HepG2 (cell line): ENCODE measurements around the gene ZNF683. TPM values are rescaled to one million over a fixed set of nuclear protein-coding genes. Genes with fewer than 3 reads are reported as not detected.

Experiments
- EED ChIP-seq: sonication (generic); formaldehyde crosslinking; IDR thresholded peaks from 2 replicates; pipeline ENCODE4 v1.5.0; 2020; ENCODE audit warnings: mild to moderate bottlenecking, missing genetic modification reagents
- GATA4 ChIP-seq: sonication (generic); IDR thresholded peaks from 2 replicates; pipeline ENCODE4 v1.6.1; 2016; ENCODE audit warnings: antibody characterized with exemption, low read depth, borderline replicate concordance
- IKZF1 ChIP-seq: fragments of 450-650 bp; IDR thresholded peaks from 2 replicates; pipeline ENCODE4 v1.7.1; 2016
- PCBP2 ChIP-seq: fragments of 200-400 bp; formaldehyde crosslinking; optimal IDR thresholded peaks from 2 replicates; pipeline ENCODE3; 2018; ENCODE audit warnings: low read length, low read depth; ENCODE audit not compliant: poor library complexity, severe bottlenecking
- RXRA ChIP-seq: sonication (generic); formaldehyde crosslinking; IDR thresholded peaks from 2 replicates; pipeline ENCODE4 v1.5.1; 2020; ENCODE audit warnings: missing genetic modification reagents
- SMAD3 ChIP-seq: sonication (generic); formaldehyde crosslinking; IDR thresholded peaks from 2 replicates; pipeline ENCODE4 v1.4.0; 2020; ENCODE audit warnings: missing genetic modification reagents
- TAF1 ChIP-seq: sonication (generic); formaldehyde crosslinking; IDR thresholded peaks from 2 replicates; pipeline ENCODE4 v1.4.0; 2020; ENCODE audit warnings: missing genetic modification reagents
- THAP11 ChIP-seq: IDR thresholded peaks from 2 replicates; pipeline ENCODE4 v1.6.1; 2016; ENCODE audit warnings: missing biosample characterization, missing genetic modification reagents
- THYN1 ChIP-seq: sonication (generic); formaldehyde crosslinking; IDR thresholded peaks from 2 replicates; pipeline ENCODE4 v1.8.1; 2023; ENCODE audit warnings: low read depth, mild to moderate bottlenecking, moderate library complexity, missing genetic modification reagents, borderline replicate concordance
- XBP1 ChIP-seq: sonication (generic); formaldehyde crosslinking; IDR thresholded peaks from 2 replicates; pipeline ENCODE4 v1.5.0; 2020; ENCODE audit warnings: missing genetic modification reagents
- XRCC5 ChIP-seq: fragments of 200-400 bp; formaldehyde crosslinking; optimal IDR thresholded peaks from 2 replicates; pipeline ENCODE3; 2017; ENCODE audit warnings: mild to moderate bottlenecking, low read length
- ZNF224 ChIP-seq: sonication (generic); formaldehyde crosslinking; IDR thresholded peaks from 2 replicates; pipeline ENCODE4 v1.5.0; 2020; ENCODE audit warnings: mild to moderate bottlenecking, missing genetic modification reagents
- ZNF350 ChIP-seq: sonication (generic); formaldehyde crosslinking; IDR thresholded peaks from 2 replicates; pipeline ENCODE4 v1.4.0; 2020; ENCODE audit warnings: mild to moderate bottlenecking, low read depth, missing genetic modification reagents, borderline replicate concordance
- ZNF790 ChIP-seq: sonication (generic); formaldehyde crosslinking; IDR thresholded peaks from 2 replicates; pipeline ENCODE4 v1.8.0; 2022; ENCODE audit warnings: missing genetic modification reagents, mild to moderate bottlenecking, borderline replicate concordance
- ZSCAN30 ChIP-seq: sonication (generic); formaldehyde crosslinking; IDR thresholded peaks from 2 replicates; pipeline ENCODE4 v1.5.0; 2020; ENCODE audit warnings: mild to moderate bottlenecking, missing genetic modification reagents
- polyA plus RNA-seq, 8 experiments: library from polyadenylated mRNA; depleted of rRNA in 3 of 8; stranded (reverse) in 7 of 8; unstranded in 1 of 8; fragments of >200 nt; fragmentation: Illumina TruSeq in 4 of 8; extraction: Trizol in 4 of 8; gene quantifications; 2 replicates each; pipeline versions ENCODE4 v1.2.1 to v1.2.3, GENCODE V29; 2011 to 2016; ENCODE audit warnings: low read depth in 4 of 8, missing spikeins in 1 of 8, mixed read lengths in 1 of 8; ENCODE audit not compliant: insufficient read depth in 1 of 8
- total RNA-seq, 5 experiments: library from RNA; depleted of rRNA; stranded (reverse); fragments of >200 nt; fragmentation: Illumina TruSeq; extraction: Trizol; gene quantifications; 2 replicates each; pipeline ENCODE4 v1.2.3, GENCODE V29; 2016; ENCODE audit warnings: low read depth in 1 of 5
- TF ChIP-seq, protein P1 (sequence below): IDR thresholded peaks from 2 replicates; pipeline ENCODE4 v1.6.1; 2012; ENCODE audit warnings: low read depth, low read length, improper control_type of control experiment
- TF ChIP-seq, protein P2 (sequence below): sonication (generic); formaldehyde crosslinking; IDR thresholded peaks from 2 replicates; pipeline ENCODE4 v1.5.0; 2020; ENCODE audit warnings: missing genetic modification reagents
- TF ChIP-seq, protein P3 (sequence below): sonication (generic); formaldehyde crosslinking; IDR thresholded peaks from 2 replicates; pipeline ENCODE4 v1.5.1; 2020; ENCODE audit warnings: mild to moderate bottlenecking, moderate library complexity, missing genetic modification reagents
- TF ChIP-seq, protein P4 (sequence below): sonication (generic); formaldehyde crosslinking; IDR thresholded peaks from 2 replicates; pipeline ENCODE4 v1.4.0; 2020; ENCODE audit warnings: missing genetic modification reagents
- TF ChIP-seq, protein P5 (sequence below): sonication (generic); formaldehyde crosslinking; IDR thresholded peaks from 2 replicates; pipeline ENCODE4 v1.5.0; 2020; ENCODE audit warnings: mild to moderate bottlenecking, missing genetic modification reagents

Gene ZNF683
- total and polyA plus RNA-seq, 2 of the 13 experiments (the other 11 are each of a cell fraction or from before 2014, with no cell fraction given) = not detected

DNA sequence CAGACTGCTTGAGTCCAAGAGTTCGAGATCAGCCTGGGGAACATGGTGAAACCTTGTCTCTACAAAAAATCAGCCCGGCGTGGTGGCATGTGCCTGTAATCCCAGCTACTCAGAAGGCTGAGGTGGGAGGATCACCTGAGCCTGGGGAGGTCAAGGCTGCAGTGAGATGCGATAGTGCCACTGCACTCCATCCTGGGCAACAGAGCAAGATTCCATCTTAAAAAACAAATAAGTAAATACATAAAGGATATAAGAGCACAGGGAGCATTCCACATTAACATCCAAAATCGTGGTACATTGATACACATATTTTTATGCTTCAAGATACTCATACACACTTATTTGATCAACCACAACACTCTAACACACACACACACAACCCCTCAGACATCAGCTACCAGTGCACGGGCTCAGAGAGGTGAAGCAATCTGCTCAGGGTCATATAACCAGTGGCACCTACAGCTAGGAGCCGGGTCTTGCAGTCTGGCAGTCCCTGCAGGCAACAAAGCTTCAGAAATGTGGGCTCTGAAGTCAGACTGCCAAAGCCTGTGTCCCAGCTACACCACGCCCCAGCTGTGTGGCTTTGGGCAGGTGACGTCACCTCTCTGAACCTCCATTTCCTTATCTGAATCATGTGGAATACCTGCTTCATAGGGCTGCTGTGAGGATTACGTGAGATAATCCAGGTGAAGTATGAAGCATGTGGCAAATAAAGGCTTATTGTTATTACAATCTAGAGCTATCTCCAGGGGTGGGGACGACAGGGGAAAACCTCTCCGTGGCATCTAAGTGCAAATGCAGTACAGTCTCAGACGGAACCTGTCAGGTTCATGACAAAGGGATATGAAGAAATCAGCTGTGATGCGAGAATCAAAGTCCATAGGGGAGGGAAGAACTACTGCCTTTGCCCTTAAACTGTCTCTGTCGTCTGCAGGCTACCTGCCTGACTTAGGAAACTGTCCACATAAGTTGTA, 13.9 kb downstream of the ZNF683 start (continued):
- TF ChIP-seq IKZF1 (no peak), THYN1 (no peak), GATA4 (no peak), ZNF350 (CRISPR knock-in tag) (no peak; the same call in 1 of the 2 replicates), TAF1 (CRISPR knock-in tag) (0 out of 2 replicates have a peak, but pooled peaks have one; percentile 32), ZSCAN30 (no peak), SMAD3 (CRISPR knock-in tag) (no peak), XRCC5 (peak; percentile 48), XBP1 (CRISPR knock-in tag) (no peak), THAP11 (CRISPR knock-in tag) (peak; percentile 25; the same call in 1 of the 2 replicates), ZNF790 (CRISPR knock-in tag) (no peak), RXRA (no peak), PCBP2 (no peak), ZNF224 (no peak), EED (no peak)
- TF ChIP-seq, protein P1, sequence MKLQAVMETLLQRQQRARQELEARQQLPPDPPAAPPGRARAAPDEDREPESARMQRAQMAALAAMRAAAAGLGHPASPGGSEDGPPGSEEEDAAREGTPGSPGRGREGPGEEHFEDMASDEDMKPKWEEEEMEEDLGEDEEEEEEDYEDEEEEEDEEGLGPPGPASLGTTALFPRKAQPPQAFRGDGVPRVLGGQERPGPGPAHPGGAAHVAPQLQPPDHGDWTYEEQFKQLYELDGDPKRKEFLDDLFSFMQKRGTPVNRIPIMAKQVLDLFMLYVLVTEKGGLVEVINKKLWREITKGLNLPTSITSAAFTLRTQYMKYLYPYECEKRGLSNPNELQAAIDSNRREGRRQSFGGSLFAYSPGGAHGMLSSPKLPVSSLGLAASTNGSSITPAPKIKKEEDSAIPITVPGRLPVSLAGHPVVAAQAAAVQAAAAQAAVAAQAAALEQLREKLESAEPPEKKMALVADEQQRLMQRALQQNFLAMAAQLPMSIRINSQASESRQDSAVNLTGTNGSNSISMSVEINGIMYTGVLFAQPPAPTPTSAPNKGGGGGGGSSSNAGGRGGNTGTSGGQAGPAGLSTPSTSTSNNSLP = no peak; the same call in 1 of the 2 replicates
- TF ChIP-seq, protein P2, sequence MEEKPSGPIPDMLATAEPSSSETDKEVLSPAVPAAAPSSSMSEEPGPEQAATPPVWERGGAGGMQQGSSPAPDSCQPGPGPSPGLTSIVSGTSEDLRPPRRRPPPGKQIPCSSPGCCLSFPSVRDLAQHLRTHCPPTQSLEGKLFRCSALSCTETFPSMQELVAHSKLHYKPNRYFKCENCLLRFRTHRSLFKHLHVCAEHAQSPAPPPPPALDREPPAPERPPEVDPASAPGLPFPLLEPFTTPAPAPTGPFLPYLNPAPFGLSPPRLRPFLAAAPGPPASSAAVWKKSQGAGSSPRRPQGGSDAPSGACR = no peak
- TF ChIP-seq, protein P3, sequence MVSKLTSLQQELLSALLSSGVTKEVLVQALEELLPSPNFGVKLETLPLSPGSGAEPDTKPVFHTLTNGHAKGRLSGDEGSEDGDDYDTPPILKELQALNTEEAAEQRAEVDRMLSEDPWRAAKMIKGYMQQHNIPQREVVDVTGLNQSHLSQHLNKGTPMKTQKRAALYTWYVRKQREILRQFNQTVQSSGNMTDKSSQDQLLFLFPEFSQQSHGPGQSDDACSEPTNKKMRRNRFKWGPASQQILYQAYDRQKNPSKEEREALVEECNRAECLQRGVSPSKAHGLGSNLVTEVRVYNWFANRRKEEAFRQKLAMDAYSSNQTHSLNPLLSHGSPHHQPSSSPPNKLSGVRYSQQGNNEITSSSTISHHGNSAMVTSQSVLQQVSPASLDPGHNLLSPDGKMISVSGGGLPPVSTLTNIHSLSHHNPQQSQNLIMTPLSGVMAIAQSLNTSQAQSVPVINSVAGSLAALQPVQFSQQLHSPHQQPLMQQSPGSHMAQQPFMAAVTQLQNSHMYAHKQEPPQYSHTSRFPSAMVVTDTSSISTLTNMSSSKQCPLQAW = no peak
- TF ChIP-seq, protein P4, sequence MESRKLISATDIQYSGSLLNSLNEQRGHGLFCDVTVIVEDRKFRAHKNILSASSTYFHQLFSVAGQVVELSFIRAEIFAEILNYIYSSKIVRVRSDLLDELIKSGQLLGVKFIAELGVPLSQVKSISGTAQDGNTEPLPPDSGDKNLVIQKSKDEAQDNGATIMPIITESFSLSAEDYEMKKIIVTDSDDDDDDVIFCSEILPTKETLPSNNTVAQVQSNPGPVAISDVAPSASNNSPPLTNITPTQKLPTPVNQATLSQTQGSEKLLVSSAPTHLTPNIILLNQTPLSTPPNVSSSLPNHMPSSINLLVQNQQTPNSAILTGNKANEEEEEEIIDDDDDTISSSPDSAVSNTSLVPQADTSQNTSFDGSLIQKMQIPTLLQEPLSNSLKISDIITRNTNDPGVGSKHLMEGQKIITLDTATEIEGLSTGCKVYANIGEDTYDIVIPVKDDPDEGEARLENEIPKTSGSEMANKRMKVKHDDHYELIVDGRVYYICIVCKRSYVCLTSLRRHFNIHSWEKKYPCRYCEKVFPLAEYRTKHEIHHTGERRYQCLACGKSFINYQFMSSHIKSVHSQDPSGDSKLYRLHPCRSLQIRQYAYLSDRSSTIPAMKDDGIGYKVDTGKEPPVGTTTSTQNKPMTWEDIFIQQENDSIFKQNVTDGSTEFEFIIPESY (CRISPR knock-in tag) = peak; percentile 9; the same call in 1 of the 2 replicates
- TF ChIP-seq, protein P5, sequence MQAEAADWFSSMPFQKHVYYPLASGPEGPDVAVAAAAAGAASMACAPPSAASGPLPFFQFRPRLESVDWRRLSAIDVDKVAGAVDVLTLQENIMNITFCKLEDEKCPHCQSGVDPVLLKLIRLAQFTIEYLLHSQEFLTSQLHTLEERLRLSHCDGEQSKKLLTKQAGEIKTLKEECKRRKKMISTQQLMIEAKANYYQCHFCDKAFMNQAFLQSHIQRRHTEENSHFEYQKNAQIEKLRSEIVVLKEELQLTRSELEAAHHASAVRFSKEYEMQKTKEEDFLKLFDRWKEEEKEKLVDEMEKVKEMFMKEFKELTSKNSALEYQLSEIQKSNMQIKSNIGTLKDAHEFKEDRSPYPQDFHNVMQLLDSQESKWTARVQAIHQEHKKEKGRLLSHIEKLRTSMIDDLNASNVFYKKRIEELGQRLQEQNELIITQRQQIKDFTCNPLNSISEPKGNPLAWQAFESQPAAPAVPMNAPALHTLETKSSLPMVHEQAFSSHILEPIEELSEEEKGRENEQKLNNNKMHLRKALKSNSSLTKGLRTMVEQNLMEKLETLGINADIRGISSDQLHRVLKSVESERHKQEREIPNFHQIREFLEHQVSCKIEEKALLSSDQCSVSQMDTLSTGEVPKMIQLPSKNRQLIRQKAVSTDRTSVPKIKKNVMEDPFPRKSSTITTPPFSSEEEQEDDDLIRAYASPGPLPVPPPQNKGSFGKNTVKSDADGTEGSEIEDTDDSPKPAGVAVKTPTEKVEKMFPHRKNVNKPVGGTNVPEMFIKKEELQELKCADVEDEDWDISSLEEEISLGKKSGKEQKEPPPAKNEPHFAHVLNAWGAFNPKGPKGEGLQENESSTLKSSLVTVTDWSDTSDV (CRISPR knock-in tag) = no peak
